Keratinocyte (primary cell): ENCODE measurements around the gene SLC39A11. TPM values are rescaled to one million over a fixed set of nuclear protein-coding genes. Genes with fewer than 3 reads are reported as not detected.

Experiments
- DNase-seq: peaks from one replicate; pipeline ENCODE4 v3.0.0-alpha.2; 2011; ENCODE audit warnings: low read depth, missing footprints, low spot score
- FAIRE-seq: peaks from 2 replicates; lab custom pipeline; 2011; peaks lifted over from hg19 to GRCh38; lab: Jason Lieb, UNC
- H2AFZ ChIP-seq: 2 replicates; pipeline ENCODE4 v1.6.0; 2012; ENCODE audit warnings: low read length, control low read depth, inconsistent platforms; ENCODE audit not compliant: control insufficient read depth
- H3K27ac ChIP-seq: 2 replicates; pipeline ENCODE4 v1.5.1; 2011; ENCODE audit warnings: low read length; ENCODE audit not compliant: control insufficient read depth, insufficient read depth
- H3K27me3 ChIP-seq: 3 replicates; pipeline ENCODE4 v1.6.0; 2011; ENCODE audit warnings: low read length; ENCODE audit not compliant: control insufficient read depth, insufficient read depth; ENCODE audit errors: extremely low read depth
- H3K36me3 ChIP-seq, 2 experiments: 2 replicates in 1 of 2; 3 replicates in 1 of 2; pipeline ENCODE4 v1.5.1; 2011; ENCODE audit warnings: low read length in 2 of 2, mild to moderate bottlenecking in 1 of 2; ENCODE audit not compliant: control insufficient read depth in 2 of 2, insufficient read depth in 2 of 2; ENCODE audit errors: extremely low read depth in 1 of 2
- H3K4me1 ChIP-seq: 3 replicates; pipeline ENCODE4 v1.5.1; 2011; ENCODE audit warnings: low read length; ENCODE audit not compliant: control insufficient read depth, insufficient read depth; ENCODE audit errors: extremely low read depth
- H3K4me2 ChIP-seq: 3 replicates; pipeline ENCODE4 v1.6.0; 2011; ENCODE audit warnings: low read depth, low read length; ENCODE audit not compliant: control insufficient read depth, insufficient read depth; ENCODE audit errors: extremely low read depth
- H3K4me3 ChIP-seq, 3 experiments: fragments of 200-600 bp in 1 of 3; sonication (generic) in 1 of 3; 2 replicates in 2 of 3; 3 replicates in 1 of 3; pipeline ENCODE4 v1.5.1; 2011 to 2016; ENCODE audit warnings: low read length in 3 of 3, mild to moderate bottlenecking in 3 of 3, control low read depth in 2 of 3, inconsistent platforms in 1 of 3, low read depth in 1 of 3, mixed read lengths in 1 of 3, mixed run types in 1 of 3, moderate library complexity in 1 of 3; ENCODE audit not compliant: control insufficient read depth in 2 of 3, insufficient read depth in 2 of 3; ENCODE audit errors: extremely low read depth in 1 of 3
- H3K79me2 ChIP-seq: 2 replicates; pipeline ENCODE4 v1.6.0; 2012; ENCODE audit warnings: low read length; ENCODE audit not compliant: control insufficient read depth, insufficient read depth
- H3K9ac ChIP-seq: 3 replicates; pipeline ENCODE4 v1.6.0; 2011; ENCODE audit warnings: low read length; ENCODE audit not compliant: control insufficient read depth, insufficient read depth; ENCODE audit errors: extremely low read depth
- H3K9me1 ChIP-seq: 3 replicates; pipeline ENCODE4 v1.6.0; 2011; ENCODE audit warnings: low read length; ENCODE audit not compliant: control insufficient read depth, insufficient read depth; ENCODE audit errors: extremely low read depth
- H3K9me3 ChIP-seq: 2 replicates; pipeline ENCODE4 v1.5.1; 2012; ENCODE audit warnings: low read depth, low read length; ENCODE audit not compliant: control insufficient read depth
- H4K20me1 ChIP-seq: 3 replicates; pipeline ENCODE4 v1.6.0; 2011; ENCODE audit warnings: low read length; ENCODE audit not compliant: control insufficient read depth, insufficient read depth; ENCODE audit errors: extremely low read depth
- EZH2 ChIP-seq: IDR thresholded peaks from one replicate; pipeline ENCODE4 v1.6.1; 2012; ENCODE audit warnings: inconsistent platforms, mild to moderate bottlenecking, low read length, moderate library complexity
- dilution Hi-C: fragments of 300-500 bp; cut with MboI; formaldehyde crosslinking; loops from one replicate; pipeline ENCODE4 v1.7.0; 2020; ENCODE audit warnings: low sequenced_read_pairs; ENCODE audit not compliant: extremely low pct_ligation_motif_present
- polyA plus RNA-seq, 5 experiments: library from polyadenylated mRNA; depleted of rRNA in 3 of 5; stranded (reverse) in 3 of 5; stranded (forward) in 1 of 5; unstranded in 1 of 5; fragments of >200 nt; gene quantifications; 1 replicate in 1 of 5; 2 replicates in 3 of 5; 3 replicates in 1 of 5; pipeline versions ENCODE4 v1.2.1 to v1.2.3, GENCODE V29; 2011 to 2012; ENCODE audit warnings: missing spikeins in 2 of 5, low read depth in 1 of 5, low replicate concordance in 1 of 5
- TF ChIP-seq, protein P1 (sequence below), 3 experiments: IDR thresholded peaks in 1 of 3; conservative IDR thresholded peaks in 1 of 3; optimal IDR thresholded peaks in 1 of 3; 2 replicates in 2 of 3; 3 replicates in 1 of 3; pipeline versions ENCODE3 to v1.5.1; 2011; ENCODE audit warnings: low read length in 3 of 3, mild to moderate bottlenecking in 3 of 3, moderate library complexity in 2 of 3, control low read depth in 1 of 3, inconsistent platforms in 1 of 3; ENCODE audit not compliant: insufficient read depth in 2 of 3; ENCODE audit errors: extremely low read depth in 1 of 3

The SLC39A11 gene
- polyA plus RNA-seq, 1 donor (not counting 4 experiments of a cell fraction or from before 2014, with no cell fraction given): 11.5 TPM

DNA sequence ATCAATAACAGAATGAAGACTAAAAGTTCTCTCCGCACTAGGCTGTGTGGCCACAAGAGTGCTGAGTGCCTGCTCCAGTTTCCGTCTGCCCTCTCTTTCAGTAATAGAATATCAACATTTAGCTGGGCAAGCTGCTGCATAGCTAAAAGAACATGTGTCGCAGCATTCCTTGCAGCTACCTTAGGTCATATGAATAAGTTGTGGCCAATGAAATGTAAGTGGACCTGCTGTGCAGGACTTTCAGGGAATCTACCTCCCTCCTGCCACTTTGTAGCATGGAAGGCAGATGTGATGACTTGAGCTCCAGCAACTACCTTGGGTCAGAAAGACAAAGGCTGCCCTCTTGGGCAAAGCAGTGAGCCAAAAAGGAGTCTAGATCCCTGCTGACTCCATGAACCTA is 25.4 kb downstream of the SLC39A11 start:
- Histone ChIP-seq H3K27me3 (no peaks in the 10 kb centered on the region), H3K4me3 (no peak overlapping the region), H3K4me2 (no peak overlapping the region), H3K79me2 (no peaks in the 10 kb centered on the region), H3K9me1 (no peaks in the 10 kb centered on the region), H3K9me3 (no peaks in the 10 kb centered on the region), H3K4me1 (peaks cover 10% of the 10 kb centered on the region), H3K27ac (no peak overlapping the region), H3K36me3 (peaks cover 0 to 5% of the 10 kb centered on the region in 2 experiments), H3K9ac (no peak overlapping the region), H2AFZ (no peak overlapping the region), H4K20me1 (no peaks in the 10 kb centered on the region)
- no peak for DNase-seq
- FAIRE-seq: no peak
- TF ChIP-seq, protein P1, sequence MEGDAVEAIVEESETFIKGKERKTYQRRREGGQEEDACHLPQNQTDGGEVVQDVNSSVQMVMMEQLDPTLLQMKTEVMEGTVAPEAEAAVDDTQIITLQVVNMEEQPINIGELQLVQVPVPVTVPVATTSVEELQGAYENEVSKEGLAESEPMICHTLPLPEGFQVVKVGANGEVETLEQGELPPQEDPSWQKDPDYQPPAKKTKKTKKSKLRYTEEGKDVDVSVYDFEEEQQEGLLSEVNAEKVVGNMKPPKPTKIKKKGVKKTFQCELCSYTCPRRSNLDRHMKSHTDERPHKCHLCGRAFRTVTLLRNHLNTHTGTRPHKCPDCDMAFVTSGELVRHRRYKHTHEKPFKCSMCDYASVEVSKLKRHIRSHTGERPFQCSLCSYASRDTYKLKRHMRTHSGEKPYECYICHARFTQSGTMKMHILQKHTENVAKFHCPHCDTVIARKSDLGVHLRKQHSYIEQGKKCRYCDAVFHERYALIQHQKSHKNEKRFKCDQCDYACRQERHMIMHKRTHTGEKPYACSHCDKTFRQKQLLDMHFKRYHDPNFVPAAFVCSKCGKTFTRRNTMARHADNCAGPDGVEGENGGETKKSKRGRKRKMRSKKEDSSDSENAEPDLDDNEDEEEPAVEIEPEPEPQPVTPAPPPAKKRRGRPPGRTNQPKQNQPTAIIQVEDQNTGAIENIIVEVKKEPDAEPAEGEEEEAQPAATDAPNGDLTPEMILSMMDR (optimal IDR thresholded peaks at IDR 0.05 in 1 of 3, IDR thresholded peaks at IDR 0.05 in 1 of 3, conservative IDR thresholded peaks at IDR 0.05 in 1 of 3; ENCODE audit: extremely low read depth in 1 of 3, insufficient read depth in 2 of 3, low read length in 3 of 3): no peak
- TF ChIP-seq EZH2: no peak
- dilution Hi-C loops: no loop called here

- no peaks in the 10 kb centered on the region for H3K79me2 ChIP-seq
- H3K9me3 ChIP-seq: no peaks in the 10 kb centered on the region
- H3K4me3 ChIP-seq: no peak overlapping the region
- H3K4me2 ChIP-seq: no peak overlapping the region
- TF ChIP-seq EZH2: no peak
- TF ChIP-seq, protein P1 (optimal IDR thresholded peaks at IDR 0.05 in 1 of 3, IDR thresholded peaks at IDR 0.05 in 1 of 3, conservative IDR thresholded peaks at IDR 0.05 in 1 of 3; ENCODE audit: extremely low read depth in 1 of 3, insufficient read depth in 2 of 3, low read length in 3 of 3): no peak
- H3K27me3 ChIP-seq: no peaks in the 10 kb centered on the region
- dilution Hi-C loops: no loop called here
- no peak overlapping the region for H2AFZ ChIP-seq
- H3K27ac ChIP-seq: no peak overlapping the region
- H3K4me1 ChIP-seq: peaks cover 10% of the 10 kb centered on the region
- DNase-seq (no peak), FAIRE-seq (no peak)
- H3K9ac ChIP-seq: no peak overlapping the region
- H4K20me1 ChIP-seq: no peaks in the 10 kb centered on the region
- H3K9me1 ChIP-seq: no peaks in the 10 kb centered on the region
- H3K36me3 ChIP-seq: peaks cover 0 to 3% of the 10 kb centered on the region in 2 experiments
These were observed 26.2 kb downstream of the SLC39A11 start for GRCh38 chr17:73066148-73066884.
